ENCODE measurements around the gene MAD1L1.

DNA sequence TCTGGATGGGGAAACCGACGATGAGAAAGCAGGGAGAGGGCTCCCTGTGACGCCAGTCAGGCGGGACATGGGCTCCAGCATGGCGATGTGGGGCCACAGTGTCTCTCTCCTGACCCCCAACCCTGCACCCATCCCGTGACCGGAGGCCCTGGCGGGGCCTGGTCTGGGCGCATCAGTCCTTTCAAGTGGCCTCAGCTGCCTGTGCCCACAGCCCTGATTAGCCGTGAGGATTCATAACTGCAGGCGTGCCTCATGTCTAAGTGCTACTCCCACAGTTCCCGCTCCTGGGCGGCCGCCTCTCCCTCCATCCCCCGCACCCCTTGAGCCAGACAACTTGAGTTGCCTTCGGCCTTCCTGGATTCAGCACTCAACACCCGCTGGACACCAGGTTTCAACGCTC, 321.9 kb downstream of the MAD1L1 start:
- TF ChIP-seq, protein P1, sequence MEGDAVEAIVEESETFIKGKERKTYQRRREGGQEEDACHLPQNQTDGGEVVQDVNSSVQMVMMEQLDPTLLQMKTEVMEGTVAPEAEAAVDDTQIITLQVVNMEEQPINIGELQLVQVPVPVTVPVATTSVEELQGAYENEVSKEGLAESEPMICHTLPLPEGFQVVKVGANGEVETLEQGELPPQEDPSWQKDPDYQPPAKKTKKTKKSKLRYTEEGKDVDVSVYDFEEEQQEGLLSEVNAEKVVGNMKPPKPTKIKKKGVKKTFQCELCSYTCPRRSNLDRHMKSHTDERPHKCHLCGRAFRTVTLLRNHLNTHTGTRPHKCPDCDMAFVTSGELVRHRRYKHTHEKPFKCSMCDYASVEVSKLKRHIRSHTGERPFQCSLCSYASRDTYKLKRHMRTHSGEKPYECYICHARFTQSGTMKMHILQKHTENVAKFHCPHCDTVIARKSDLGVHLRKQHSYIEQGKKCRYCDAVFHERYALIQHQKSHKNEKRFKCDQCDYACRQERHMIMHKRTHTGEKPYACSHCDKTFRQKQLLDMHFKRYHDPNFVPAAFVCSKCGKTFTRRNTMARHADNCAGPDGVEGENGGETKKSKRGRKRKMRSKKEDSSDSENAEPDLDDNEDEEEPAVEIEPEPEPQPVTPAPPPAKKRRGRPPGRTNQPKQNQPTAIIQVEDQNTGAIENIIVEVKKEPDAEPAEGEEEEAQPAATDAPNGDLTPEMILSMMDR (tag by site-specific recombination; IDR thresholded peaks at IDR 0.05) = no peak
- TF ChIP-seq, protein P2, sequence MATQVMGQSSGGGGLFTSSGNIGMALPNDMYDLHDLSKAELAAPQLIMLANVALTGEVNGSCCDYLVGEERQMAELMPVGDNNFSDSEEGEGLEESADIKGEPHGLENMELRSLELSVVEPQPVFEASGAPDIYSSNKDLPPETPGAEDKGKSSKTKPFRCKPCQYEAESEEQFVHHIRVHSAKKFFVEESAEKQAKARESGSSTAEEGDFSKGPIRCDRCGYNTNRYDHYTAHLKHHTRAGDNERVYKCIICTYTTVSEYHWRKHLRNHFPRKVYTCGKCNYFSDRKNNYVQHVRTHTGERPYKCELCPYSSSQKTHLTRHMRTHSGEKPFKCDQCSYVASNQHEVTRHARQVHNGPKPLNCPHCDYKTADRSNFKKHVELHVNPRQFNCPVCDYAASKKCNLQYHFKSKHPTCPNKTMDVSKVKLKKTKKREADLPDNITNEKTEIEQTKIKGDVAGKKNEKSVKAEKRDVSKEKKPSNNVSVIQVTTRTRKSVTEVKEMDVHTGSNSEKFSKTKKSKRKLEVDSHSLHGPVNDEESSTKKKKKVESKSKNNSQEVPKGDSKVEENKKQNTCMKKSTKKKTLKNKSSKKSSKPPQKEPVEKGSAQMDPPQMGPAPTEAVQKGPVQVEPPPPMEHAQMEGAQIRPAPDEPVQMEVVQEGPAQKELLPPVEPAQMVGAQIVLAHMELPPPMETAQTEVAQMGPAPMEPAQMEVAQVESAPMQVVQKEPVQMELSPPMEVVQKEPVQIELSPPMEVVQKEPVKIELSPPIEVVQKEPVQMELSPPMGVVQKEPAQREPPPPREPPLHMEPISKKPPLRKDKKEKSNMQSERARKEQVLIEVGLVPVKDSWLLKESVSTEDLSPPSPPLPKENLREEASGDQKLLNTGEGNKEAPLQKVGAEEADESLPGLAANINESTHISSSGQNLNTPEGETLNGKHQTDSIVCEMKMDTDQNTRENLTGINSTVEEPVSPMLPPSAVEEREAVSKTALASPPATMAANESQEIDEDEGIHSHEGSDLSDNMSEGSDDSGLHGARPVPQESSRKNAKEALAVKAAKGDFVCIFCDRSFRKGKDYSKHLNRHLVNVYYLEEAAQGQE (tag by site-specific recombination; IDR thresholded peaks at IDR 0.05) = no peak
- TF ChIP-seq, protein P3, sequence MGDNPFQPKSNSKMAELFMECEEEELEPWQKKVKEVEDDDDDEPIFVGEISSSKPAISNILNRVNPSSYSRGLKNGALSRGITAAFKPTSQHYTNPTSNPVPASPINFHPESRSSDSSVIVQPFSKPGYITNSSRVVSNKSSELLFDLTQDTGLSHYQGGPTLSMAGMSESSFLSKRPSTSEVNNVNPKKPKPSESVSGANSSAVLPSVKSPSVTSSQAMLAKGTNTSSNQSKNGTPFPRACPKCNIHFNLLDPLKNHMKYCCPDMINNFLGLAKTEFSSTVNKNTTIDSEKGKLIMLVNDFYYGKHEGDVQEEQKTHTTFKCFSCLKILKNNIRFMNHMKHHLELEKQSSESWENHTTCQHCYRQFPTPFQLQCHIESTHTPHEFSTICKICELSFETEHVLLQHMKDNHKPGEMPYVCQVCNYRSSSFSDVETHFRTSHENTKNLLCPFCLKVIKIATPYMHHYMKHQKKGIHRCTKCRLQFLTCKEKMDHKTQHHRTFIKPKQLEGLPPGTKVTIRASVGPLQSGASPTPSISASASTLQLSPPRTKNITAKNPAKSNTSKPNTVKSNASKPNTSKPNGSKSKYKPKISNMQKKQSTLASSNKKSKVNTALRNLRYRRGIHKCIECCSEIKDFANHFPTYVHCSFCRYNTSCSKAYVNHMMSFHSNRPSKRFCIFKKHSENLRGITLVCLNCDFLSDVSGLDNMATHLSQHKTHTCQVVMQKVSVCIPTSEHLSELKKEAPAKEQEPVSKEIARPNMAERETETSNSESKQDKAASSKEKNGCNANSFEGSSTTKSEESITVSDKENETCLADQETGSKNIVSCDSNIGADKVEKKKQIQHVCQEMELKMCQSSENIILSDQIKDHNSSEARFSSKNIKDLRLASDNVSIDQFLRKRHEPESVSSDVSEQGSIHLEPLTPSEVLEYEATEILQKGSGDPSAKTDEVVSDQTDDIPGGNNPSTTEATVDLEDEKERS (tag by site-specific recombination; IDR thresholded peaks at IDR 0.05) = no peak
- TF ChIP-seq, protein P4, sequence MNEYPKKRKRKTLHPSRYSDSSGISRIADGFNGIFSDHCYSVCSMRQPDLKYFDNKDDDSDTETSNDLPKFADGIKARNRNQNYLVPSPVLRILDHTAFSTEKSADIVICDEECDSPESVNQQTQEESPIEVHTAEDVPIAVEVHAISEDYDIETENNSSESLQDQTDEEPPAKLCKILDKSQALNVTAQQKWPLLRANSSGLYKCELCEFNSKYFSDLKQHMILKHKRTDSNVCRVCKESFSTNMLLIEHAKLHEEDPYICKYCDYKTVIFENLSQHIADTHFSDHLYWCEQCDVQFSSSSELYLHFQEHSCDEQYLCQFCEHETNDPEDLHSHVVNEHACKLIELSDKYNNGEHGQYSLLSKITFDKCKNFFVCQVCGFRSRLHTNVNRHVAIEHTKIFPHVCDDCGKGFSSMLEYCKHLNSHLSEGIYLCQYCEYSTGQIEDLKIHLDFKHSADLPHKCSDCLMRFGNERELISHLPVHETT (tag by site-specific recombination; IDR thresholded peaks at IDR 0.05) = no peak
- TF ChIP-seq, protein P5, sequence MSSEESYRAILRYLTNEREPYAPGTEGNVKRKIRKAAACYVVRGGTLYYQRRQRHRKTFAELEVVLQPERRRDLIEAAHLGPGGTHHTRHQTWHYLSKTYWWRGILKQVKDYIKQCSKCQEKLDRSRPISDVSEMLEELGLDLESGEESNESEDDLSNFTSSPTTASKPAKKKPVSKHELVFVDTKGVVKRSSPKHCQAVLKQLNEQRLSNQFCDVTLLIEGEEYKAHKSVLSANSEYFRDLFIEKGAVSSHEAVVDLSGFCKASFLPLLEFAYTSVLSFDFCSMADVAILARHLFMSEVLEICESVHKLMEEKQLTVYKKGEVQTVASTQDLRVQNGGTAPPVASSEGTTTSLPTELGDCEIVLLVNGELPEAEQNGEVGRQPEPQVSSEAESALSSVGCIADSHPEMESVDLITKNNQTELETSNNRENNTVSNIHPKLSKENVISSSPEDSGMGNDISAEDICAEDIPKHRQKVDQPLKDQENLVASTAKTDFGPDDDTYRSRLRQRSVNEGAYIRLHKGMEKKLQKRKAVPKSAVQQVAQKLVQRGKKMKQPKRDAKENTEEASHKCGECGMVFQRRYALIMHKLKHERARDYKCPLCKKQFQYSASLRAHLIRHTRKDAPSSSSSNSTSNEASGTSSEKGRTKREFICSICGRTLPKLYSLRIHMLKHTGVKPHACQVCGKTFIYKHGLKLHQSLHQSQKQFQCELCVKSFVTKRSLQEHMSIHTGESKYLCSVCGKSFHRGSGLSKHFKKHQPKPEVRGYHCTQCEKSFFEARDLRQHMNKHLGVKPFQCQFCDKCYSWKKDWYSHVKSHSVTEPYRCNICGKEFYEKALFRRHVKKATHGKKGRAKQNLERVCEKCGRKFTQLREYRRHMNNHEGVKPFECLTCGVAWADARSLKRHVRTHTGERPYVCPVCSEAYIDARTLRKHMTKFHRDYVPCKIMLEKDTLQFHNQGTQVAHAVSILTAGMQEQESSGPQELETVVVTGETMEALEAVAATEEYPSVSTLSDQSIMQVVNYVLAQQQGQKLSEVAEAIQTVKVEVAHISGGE (tag by site-specific recombination; conservative IDR thresholded peaks at IDR 0.05; ENCODE audit: low read depth) = no peak
- TF ChIP-seq TCF7L2 (IDR thresholded peaks at IDR 0.05; ENCODE audit: borderline replicate concordance, low read depth, low read length) = no peak

Data from HEK293 (cell line).